Brain microvascular endothelial cell (primary cell): ENCODE results near the gene KLHDC2.
"Not testable (repeated sequence)": the region's sequence is repeated elsewhere in the genome, so short reads cannot be mapped to it uniquely, and the experiment has no call there.

Experiments used
- DNase-seq: peaks from one replicate; pipeline ENCODE4 v3.0.0-alpha.2; 2020
- H3K27ac ChIP-seq: fragments of 250-450 bp; sonication (Bioruptor Pico); 2 replicates; pipeline ENCODE4 v1.5.1; 2020; ENCODE audit warnings: mild to moderate bottlenecking, moderate library complexity
- H3K27me3 ChIP-seq: fragments of 250-450 bp; sonication (Bioruptor Pico); replicated peaks from 2 replicates; pipeline ENCODE4 v1.5.1; 2020; ENCODE audit warnings: mild to moderate bottlenecking
- H3K36me3 ChIP-seq: fragments of 250-450 bp; sonication (Bioruptor Pico); replicated peaks from 2 replicates; pipeline ENCODE4 v1.5.1; 2020; ENCODE audit warnings: mild to moderate bottlenecking
- H3K4me3 ChIP-seq: 2 replicates; pipeline ENCODE4 v1.5.1; 2011; ENCODE audit warnings: low read depth, mild to moderate bottlenecking, control low read depth, low read length, moderate library complexity
- CTCF ChIP-seq: IDR thresholded peaks from 2 replicates; pipeline ENCODE4 v1.5.1; 2011; ENCODE audit warnings: low read depth, mild to moderate bottlenecking, moderate library complexity, low read length, control low read depth, inconsistent platforms; ENCODE audit errors: missing control alignments
- in situ Hi-C: cut with HindIII; loops from 2 replicates; pipeline ENCODE4 v1.10.0; 2017; ENCODE audit warnings: low sequenced_read_pairs, low pct_ligation_motif_present

The KLHDC2 gene

GRCh38 chr14:49767571-49768300, at the start of gene KLHDC2:
TSS of gene KLHDC2 (plus strand) at chr14:49768153. CDS start at chr14:49768469, 316 bp downstream.
- in situ Hi-C loops: no loop called here
- no peak for TF ChIP-seq CTCF
- DNase-seq: peak; percentile 73
- H3K27ac ChIP-seq: peak within 1 kb of the TSS; percentile 95
- peak within 1 kb of the TSS; percentile 96 for H3K4me3 ChIP-seq
- no peaks in the 10 kb centered on the region for H3K27me3 ChIP-seq
- H3K36me3 ChIP-seq: peaks cover 4% of the 10 kb centered on the region

GRCh38 chr14:49720744-49721143, 47.2 kb upstream of the KLHDC2 start:
- no peak for TF ChIP-seq CTCF
- Histone ChIP-seq H3K36me3 (no peaks in the 10 kb centered on the region), H3K27me3 (no peaks in the 10 kb centered on the region), H3K4me3 (no peak overlapping the region), H3K27ac (no peak overlapping the region)
- in situ Hi-C loops: no loop called here
- DNase-seq: no peak

GRCh38 chr14:49721733-49722435, 46.1 kb upstream of the KLHDC2 start:
- H3K36me3 ChIP-seq, H3K27ac ChIP-seq, H3K27me3 ChIP-seq, DNase-seq, in situ Hi-C loops, H3K4me3 ChIP-seq: not testable (repeated sequence)

- H3K4me3 ChIP-seq: no peak overlapping the region
- TF ChIP-seq CTCF: no peak
- H3K27ac ChIP-seq: no peak overlapping the region
- H3K36me3 ChIP-seq: no peaks in the 10 kb centered on the region
- no peak for DNase-seq
- in situ Hi-C loops: no loop called here
- H3K27me3 ChIP-seq: no peaks in the 10 kb centered on the region
Observed at GRCh38 chr14:49727171-49727570, 40.8 kb upstream of the KLHDC2 start.

DNA sequence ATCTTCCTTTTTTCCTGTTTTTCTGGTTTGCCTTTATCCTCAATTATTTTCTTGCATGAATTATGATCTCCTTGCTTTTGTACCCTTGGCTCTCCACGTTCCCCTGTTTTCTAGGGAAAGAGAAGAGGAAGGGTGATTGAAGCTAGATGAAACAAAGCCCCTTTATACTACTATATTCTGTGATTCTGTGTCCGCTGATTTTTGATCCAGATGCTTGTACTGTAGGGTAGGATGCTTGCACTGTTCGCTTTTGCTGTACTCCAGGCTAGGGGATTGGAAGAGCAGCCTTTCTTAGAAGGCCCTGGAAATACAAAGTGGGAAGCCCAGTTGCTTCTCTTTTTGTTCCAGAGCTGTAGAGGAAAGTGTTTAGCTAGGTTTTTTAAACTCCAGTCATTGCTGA, 35.1 kb upstream of the KLHDC2 start:
- H3K27me3 ChIP-seq: no peaks in the 10 kb centered on the region
- TF ChIP-seq CTCF: no peak
- no peaks in the 10 kb centered on the region for H3K36me3 ChIP-seq
- in situ Hi-C loops: no loop called here
- no peak overlapping the region for H3K27ac ChIP-seq
- DNase-seq: no peak
- no peak overlapping the region for H3K4me3 ChIP-seq

DNA sequence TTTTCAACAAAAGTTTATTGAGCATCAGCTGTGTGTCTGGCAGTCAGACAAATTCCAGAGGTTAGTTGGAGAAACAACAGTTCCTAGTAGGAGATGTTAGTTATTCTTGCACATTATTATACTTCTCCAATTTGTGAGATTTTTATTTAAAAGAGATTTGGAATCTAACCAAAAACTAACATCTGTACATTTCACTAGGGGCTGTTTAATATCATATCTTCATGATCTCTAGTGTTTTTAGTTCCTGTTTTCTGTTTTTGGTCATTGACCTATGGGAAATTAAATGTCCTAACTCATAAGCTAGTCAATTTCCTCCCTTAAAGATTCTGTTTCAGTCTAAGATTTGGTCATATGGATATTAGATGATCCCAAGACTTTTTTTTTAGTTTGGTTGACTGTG, 34.1 kb upstream of the KLHDC2 start:
- in situ Hi-C loops: no loop called here
- Histone ChIP-seq H3K27ac (no peak overlapping the region), H3K36me3 (no peaks in the 10 kb centered on the region), H3K4me3 (no peak overlapping the region), H3K27me3 (no peaks in the 10 kb centered on the region)
- no peak for TF ChIP-seq CTCF
- DNase-seq: no peak

DNA sequence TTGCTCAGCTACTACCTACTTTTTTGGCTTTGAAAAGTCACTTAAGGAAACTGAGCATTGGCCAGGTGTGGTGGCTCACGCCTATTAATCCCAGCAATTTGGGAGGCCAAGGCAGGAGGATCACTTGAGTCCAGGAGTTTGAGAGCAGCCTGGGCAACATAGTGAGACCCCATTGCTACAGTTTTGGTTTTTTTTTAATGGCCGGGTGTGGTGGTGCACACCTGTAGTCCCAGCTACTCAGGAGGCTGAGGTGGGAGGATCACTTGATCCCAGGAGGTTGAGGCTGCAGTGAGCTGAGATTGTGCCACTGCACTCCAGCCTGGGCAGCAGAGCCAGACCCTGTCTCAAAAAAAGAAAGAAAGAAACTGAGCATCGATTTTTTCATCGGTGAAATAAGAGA, 32.3 kb upstream of the KLHDC2 start:
- in situ Hi-C loops, H3K27ac ChIP-seq, H3K36me3 ChIP-seq, H3K27me3 ChIP-seq, DNase-seq, H3K4me3 ChIP-seq: not testable (repeated sequence)
